ENCODE results near the gene SP140L. TPM values are rescaled to one million over a fixed set of nuclear protein-coding genes. Genes with fewer than 3 reads are reported as not detected.

Gene SP140L
- total RNA-seq, 2 donors from 2014 or later = 11.4 to 11.5 TPM

GRCh38 chr2:230325316-230326243, 1.4 kb upstream of the SP140L start:
- Histone ChIP-seq H3K36me3 (no peaks in the 10 kb centered on the region), H3K4me3 (no peak overlapping the region), H3K4me1 (ENCODE audit: control insufficient read depth in 1 of 2, low read depth in 2 of 2) (peaks cover 5 to 8% of the 10 kb centered on the region in 2 donors), H3K27ac (no peak overlapping the region), H3K27me3 (replicated peaks; ENCODE audit: insufficient read depth) (no peaks in the 10 kb centered on the region), H3K9me3 (peaks cover 4% of the 10 kb centered on the region)
- DNase-seq (ENCODE audit: low spot score) (no peak), ATAC-seq (ENCODE audit: insufficient number of reproducible peaks, low FRiP score, low read depth) (no peak)
- TF ChIP-seq CTCF (IDR thresholded peaks at IDR 0.05) = no peak

DNA sequence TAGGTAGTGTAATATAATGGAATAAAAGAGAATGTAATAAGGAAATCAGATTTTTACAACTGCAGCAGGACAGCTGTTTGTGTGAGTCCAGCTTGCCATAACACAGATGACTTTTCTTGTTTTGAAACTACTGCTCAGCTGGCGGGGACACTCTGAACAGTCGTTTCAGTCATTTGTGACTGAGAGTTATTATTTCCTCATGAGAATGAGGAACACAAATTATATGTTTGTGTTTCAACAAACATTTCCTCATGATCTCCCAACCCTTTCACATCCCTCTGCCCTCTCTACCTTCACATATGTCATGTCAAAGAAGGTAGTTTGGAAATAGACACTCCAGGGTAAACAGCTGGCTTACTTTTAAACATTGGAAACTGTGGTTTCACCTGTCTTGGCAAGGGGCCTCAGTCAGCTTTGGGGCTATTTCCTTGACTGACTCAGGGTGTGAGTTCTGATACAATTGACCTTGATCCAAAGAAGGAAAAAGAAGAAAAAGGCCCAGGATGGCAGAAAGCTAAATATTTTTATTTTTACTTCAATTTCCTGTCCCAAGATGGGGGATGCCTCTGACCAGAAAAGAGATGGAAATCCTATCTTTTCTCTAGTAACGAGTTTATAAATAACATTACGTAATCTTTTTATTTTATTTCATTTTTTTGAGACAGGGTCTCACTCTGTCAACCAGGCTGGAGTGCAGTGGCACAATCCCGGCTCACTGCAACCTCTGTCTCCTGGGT, 593 bp downstream of the SP140L start:
- H3K4me3 ChIP-seq = peak overlapping the region; percentile 88
- H3K9me3 ChIP-seq = peaks cover 4% of the 10 kb centered on the region
- no peaks in the 10 kb centered on the region for H3K36me3 ChIP-seq
- DNase-seq (ENCODE audit: low spot score) (no peak), ATAC-seq (ENCODE audit: insufficient number of reproducible peaks, low FRiP score, low read depth) (no peak)
- H3K4me1 ChIP-seq (ENCODE audit: control insufficient read depth in 1 of 2, low read depth in 2 of 2) = peaks cover 5 to 8% of the 10 kb centered on the region in 2 donors
- H3K27me3 ChIP-seq (replicated peaks; ENCODE audit: insufficient read depth) = no peaks in the 10 kb centered on the region
- peak overlapping the region; percentile 49 to 70 for H3K27ac ChIP-seq
- TF ChIP-seq CTCF (IDR thresholded peaks at IDR 0.05) = no peak

DNA sequence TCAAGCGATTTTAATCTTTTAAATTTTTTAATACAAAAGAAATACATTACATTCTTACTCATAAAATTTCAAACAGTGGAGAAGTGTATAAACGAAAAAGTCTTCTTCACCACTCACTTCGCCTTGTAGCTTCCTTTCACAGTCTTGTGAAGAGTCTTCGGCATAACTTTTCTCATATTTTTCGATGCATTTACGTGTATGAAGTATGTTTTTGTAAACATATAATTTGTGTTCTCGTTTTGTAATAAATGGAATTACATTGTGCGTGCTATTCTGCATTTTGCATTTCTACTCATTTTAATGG, 1.1 kb downstream of the SP140L start:
- H3K27ac ChIP-seq = no peak overlapping the region
- H3K9me3 ChIP-seq = no peaks in the 10 kb centered on the region
- TF ChIP-seq CTCF (IDR thresholded peaks at IDR 0.05) = no peak
- no peaks in the 10 kb centered on the region for H3K27me3 ChIP-seq (replicated peaks; ENCODE audit: insufficient read depth)
- DNase-seq (ENCODE audit: low spot score) (no peak), ATAC-seq (ENCODE audit: insufficient number of reproducible peaks, low FRiP score, low read depth) (no peak)
- H3K36me3 ChIP-seq = no peaks in the 10 kb centered on the region
- peaks cover 5 to 8% of the 10 kb centered on the region in 2 donors for H3K4me1 ChIP-seq (ENCODE audit: control insufficient read depth in 1 of 2, low read depth in 2 of 2)
- no peak overlapping the region for H3K4me3 ChIP-seq

DNA sequence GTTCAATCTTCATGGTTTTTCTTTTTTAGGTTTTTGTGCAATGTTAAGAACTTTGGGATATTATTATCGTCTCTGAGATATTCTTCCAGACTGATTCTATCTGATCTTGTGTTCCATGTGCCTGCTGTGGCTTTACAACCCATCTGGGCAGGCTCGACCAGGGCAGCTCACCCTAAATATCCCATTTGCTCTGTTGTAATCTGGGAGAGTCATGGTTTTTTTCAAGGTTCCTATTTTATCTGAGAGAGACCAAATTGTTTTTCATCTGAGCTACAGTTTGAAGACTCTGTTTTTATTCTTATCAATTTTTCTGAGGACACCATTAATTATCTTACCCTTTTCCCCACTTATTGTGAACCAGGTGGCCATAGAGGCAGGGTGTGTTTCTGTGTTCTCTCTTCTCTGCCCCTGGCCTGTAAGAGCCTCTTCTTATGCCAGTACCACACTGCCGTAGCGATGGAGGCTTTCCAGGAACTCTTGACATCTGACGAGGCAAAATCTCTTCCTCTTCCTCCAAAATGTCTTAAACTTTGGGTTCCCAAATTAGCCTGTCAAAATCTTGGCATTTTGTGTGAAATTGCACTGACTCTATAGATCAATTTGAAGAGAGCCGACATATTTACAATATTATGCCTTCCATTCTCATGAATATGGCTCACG, 3.1 kb downstream of the SP140L start:
- ATAC-seq (ENCODE audit: insufficient number of reproducible peaks, low FRiP score, low read depth) = no peak

More for the DNA sequence above, 3.1 kb downstream of the SP140L start:
- Histone ChIP-seq H3K36me3 (peaks cover 6% of the 10 kb centered on the region), H3K4me3 (no peak overlapping the region), H3K27me3 (replicated peaks; ENCODE audit: insufficient read depth) (no peaks in the 10 kb centered on the region), H3K4me1 (ENCODE audit: control insufficient read depth in 1 of 2, low read depth in 2 of 2) (peaks cover 5 to 8% of the 10 kb centered on the region in 2 donors), H3K9me3 (no peaks in the 10 kb centered on the region), H3K27ac (no peak overlapping the region)
- DNase-seq (ENCODE audit: low spot score) = no peak
- TF ChIP-seq CTCF (IDR thresholded peaks at IDR 0.05) = no peak

Measured in thoracic aorta (tissue), 2 donors.